Measurements from ENCODE around the gene INO80D.

The INO80D gene

GRCh38 chr2:205948883-205949282 lies 137.1 kb downstream of the INO80D start:
- Histone ChIP-seq H3K9me3 (ENCODE audit: low read length) (no peaks in the 10 kb centered on the region), H3K9ac (ENCODE audit: low read length) (no peak overlapping the region), H3K9me2 (ENCODE audit: low read depth, low read length) (no peaks in the 10 kb centered on the region), H3K4me1 (ENCODE audit: insufficient read depth, low read length, severe bottlenecking) (no peaks in the 10 kb centered on the region), H3K27ac (ENCODE audit: low read depth, low read length, poor library complexity, severe bottlenecking) (no peak overlapping the region), H2AFZ (ENCODE audit: low read length) (no peak overlapping the region), H3K4me2 (ENCODE audit: low read length) (no peak overlapping the region), H3K79me2 (ENCODE audit: insufficient read depth, low read length) (no peaks in the 10 kb centered on the region), H4K20me1 (ENCODE audit: insufficient read depth, low read length) (no peaks in the 10 kb centered on the region), H3K4me3 (ENCODE audit: low read depth, low read length, poor library complexity, severe bottlenecking) (no peak overlapping the region), H3K27me3 (ENCODE audit: insufficient read depth, low read length) (no peaks in the 10 kb centered on the region), H3K36me3 (ENCODE audit: insufficient read depth, low read length) (no peaks in the 10 kb centered on the region), H3F3A (ENCODE audit: insufficient read depth, low read length) (no peaks in the 10 kb centered on the region)
- no peak for TF ChIP-seq EZH2 (IDR thresholded peaks at IDR 0.05; ENCODE audit: borderline replicate concordance, low read length)
- TF ChIP-seq, protein P1, sequence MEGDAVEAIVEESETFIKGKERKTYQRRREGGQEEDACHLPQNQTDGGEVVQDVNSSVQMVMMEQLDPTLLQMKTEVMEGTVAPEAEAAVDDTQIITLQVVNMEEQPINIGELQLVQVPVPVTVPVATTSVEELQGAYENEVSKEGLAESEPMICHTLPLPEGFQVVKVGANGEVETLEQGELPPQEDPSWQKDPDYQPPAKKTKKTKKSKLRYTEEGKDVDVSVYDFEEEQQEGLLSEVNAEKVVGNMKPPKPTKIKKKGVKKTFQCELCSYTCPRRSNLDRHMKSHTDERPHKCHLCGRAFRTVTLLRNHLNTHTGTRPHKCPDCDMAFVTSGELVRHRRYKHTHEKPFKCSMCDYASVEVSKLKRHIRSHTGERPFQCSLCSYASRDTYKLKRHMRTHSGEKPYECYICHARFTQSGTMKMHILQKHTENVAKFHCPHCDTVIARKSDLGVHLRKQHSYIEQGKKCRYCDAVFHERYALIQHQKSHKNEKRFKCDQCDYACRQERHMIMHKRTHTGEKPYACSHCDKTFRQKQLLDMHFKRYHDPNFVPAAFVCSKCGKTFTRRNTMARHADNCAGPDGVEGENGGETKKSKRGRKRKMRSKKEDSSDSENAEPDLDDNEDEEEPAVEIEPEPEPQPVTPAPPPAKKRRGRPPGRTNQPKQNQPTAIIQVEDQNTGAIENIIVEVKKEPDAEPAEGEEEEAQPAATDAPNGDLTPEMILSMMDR (IDR thresholded peaks at IDR 0.05; ENCODE audit: low read length): no peak

- Histone ChIP-seq H3K27me3 (ENCODE audit: insufficient read depth, low read length) (no peaks in the 10 kb centered on the region), H3K4me1 (ENCODE audit: insufficient read depth, low read length, severe bottlenecking) (no peaks in the 10 kb centered on the region), H2AFZ (ENCODE audit: low read length) (no peak overlapping the region), H3K79me2 (ENCODE audit: insufficient read depth, low read length) (no peaks in the 10 kb centered on the region), H3K4me2 (ENCODE audit: low read length) (no peak overlapping the region), H3F3A (ENCODE audit: insufficient read depth, low read length) (no peaks in the 10 kb centered on the region), H3K36me3 (ENCODE audit: insufficient read depth, low read length) (no peaks in the 10 kb centered on the region), H4K20me1 (ENCODE audit: insufficient read depth, low read length) (no peaks in the 10 kb centered on the region), H3K9me3 (ENCODE audit: low read length) (no peaks in the 10 kb centered on the region), H3K9ac (ENCODE audit: low read length) (no peak overlapping the region), H3K27ac (ENCODE audit: low read depth, low read length, poor library complexity, severe bottlenecking) (no peak overlapping the region), H3K4me3 (ENCODE audit: low read depth, low read length, poor library complexity, severe bottlenecking) (no peak overlapping the region), H3K9me2 (ENCODE audit: low read depth, low read length) (no peaks in the 10 kb centered on the region)
- no peak for TF ChIP-seq EZH2 (IDR thresholded peaks at IDR 0.05; ENCODE audit: borderline replicate concordance, low read length)
- TF ChIP-seq, protein P1 (IDR thresholded peaks at IDR 0.05; ENCODE audit: low read length): no peak
Measured at GRCh38 chr2:205948496-205948837, 137.5 kb downstream of the INO80D start.

GRCh38 chr2:205947621-205948495 lies 138.1 kb downstream of the INO80D start:
- Histone ChIP-seq H3K36me3 (ENCODE audit: insufficient read depth, low read length) (no peaks in the 10 kb centered on the region), H2AFZ (ENCODE audit: low read length) (no peak overlapping the region)

More at GRCh38 chr2:205947621-205948495, 138.1 kb downstream of the INO80D start:
- Histone ChIP-seq H3F3A (ENCODE audit: insufficient read depth, low read length) (no peaks in the 10 kb centered on the region), H3K4me2 (ENCODE audit: low read length) (no peak overlapping the region), H4K20me1 (ENCODE audit: insufficient read depth, low read length) (no peaks in the 10 kb centered on the region), H3K9me3 (ENCODE audit: low read length) (no peaks in the 10 kb centered on the region), H3K4me3 (ENCODE audit: low read depth, low read length, poor library complexity, severe bottlenecking) (no peak overlapping the region), H3K79me2 (ENCODE audit: insufficient read depth, low read length) (no peaks in the 10 kb centered on the region), H3K9me2 (ENCODE audit: low read depth, low read length) (no peaks in the 10 kb centered on the region), H3K27me3 (ENCODE audit: insufficient read depth, low read length) (no peaks in the 10 kb centered on the region), H3K27ac (ENCODE audit: low read depth, low read length, poor library complexity, severe bottlenecking) (no peak overlapping the region), H3K9ac (ENCODE audit: low read length) (no peak overlapping the region), H3K4me1 (ENCODE audit: insufficient read depth, low read length, severe bottlenecking) (no peaks in the 10 kb centered on the region)
- no peak for TF ChIP-seq EZH2 (IDR thresholded peaks at IDR 0.05; ENCODE audit: borderline replicate concordance, low read length)
- TF ChIP-seq, protein P1 (IDR thresholded peaks at IDR 0.05; ENCODE audit: low read length): peak; percentile 95
